H9 (cell line): ENCODE results near the gene OGFOD2. TPM values are rescaled to one million over a fixed set of nuclear protein-coding genes. Genes with fewer than 3 reads are reported as not detected.

Source experiments
- DNase-seq: peaks from one replicate; pipeline ENCODE4 v3.0.0-alpha.2; 2017
- H2AFZ ChIP-seq: one replicate; pipeline ENCODE4 v1.6.1; 2013; ENCODE audit warnings: mild to moderate bottlenecking, low read length, control low read depth, moderate library complexity
- H2AK5ac ChIP-seq: 2 replicates; pipeline ENCODE4 v1.6.1; 2013; ENCODE audit warnings: low read length, control low read depth, mixed read lengths; ENCODE audit not compliant: insufficient read length
- H2BK120ac ChIP-seq: one replicate; pipeline ENCODE4 v1.6.1; 2013; ENCODE audit warnings: low read depth, mild to moderate bottlenecking, low read length, control low read depth, inconsistent platforms; ENCODE audit not compliant: poor library complexity, severe bottlenecking
- H2BK12ac ChIP-seq: 2 replicates; pipeline ENCODE4 v1.6.1; 2013; ENCODE audit warnings: low read length, control low read depth, mixed read lengths, low read depth; ENCODE audit not compliant: insufficient read length
- H2BK15ac ChIP-seq: 2 replicates; pipeline ENCODE4 v1.6.1; 2013; ENCODE audit warnings: low read depth, low read length, control low read depth
- H2BK20ac ChIP-seq: one replicate; pipeline ENCODE4 v1.6.1; 2013; ENCODE audit warnings: low read depth, mild to moderate bottlenecking, low read length, control low read depth, inconsistent platforms; ENCODE audit not compliant: poor library complexity, severe bottlenecking
- H2BK5ac ChIP-seq: 2 replicates; pipeline ENCODE4 v1.6.1; 2013; ENCODE audit warnings: low read length, control low read depth, mixed read lengths; ENCODE audit not compliant: insufficient read length
- H3K14ac ChIP-seq: 2 replicates; pipeline ENCODE4 v1.6.1; 2013; ENCODE audit warnings: low read length, control low read depth; ENCODE audit not compliant: insufficient read depth
- H3K18ac ChIP-seq: 2 replicates; pipeline ENCODE4 v1.6.1; 2013; ENCODE audit warnings: low read depth, mild to moderate bottlenecking, mixed read lengths, low read length, control low read depth; ENCODE audit not compliant: insufficient read length
- H3K23ac ChIP-seq: 2 replicates; pipeline ENCODE4 v1.6.1; 2013; ENCODE audit warnings: low read length, control low read depth, mixed read lengths, low read depth; ENCODE audit not compliant: insufficient read length
- H3K23me2 ChIP-seq: 2 replicates; pipeline ENCODE4 v1.6.1; 2013; ENCODE audit warnings: low read depth, mild to moderate bottlenecking, mixed read lengths, low read length, control low read depth; ENCODE audit not compliant: insufficient read length, poor library complexity, severe bottlenecking
- H3K27ac ChIP-seq: 2 replicates; pipeline ENCODE4 v1.5.1; 2013; ENCODE audit warnings: low read length, control low read depth, mixed read lengths, low read depth; ENCODE audit not compliant: insufficient read length
- H3K27me3 ChIP-seq: 2 replicates; pipeline ENCODE4 v1.6.1; 2013; ENCODE audit warnings: low read length, control low read depth, inconsistent platforms; ENCODE audit not compliant: insufficient read depth
- H3K4ac ChIP-seq: 2 replicates; pipeline ENCODE4 v1.6.1; 2013; ENCODE audit warnings: low read depth, mild to moderate bottlenecking, control low read depth, inconsistent platforms, low read length, moderate library complexity
- H3K4me1 ChIP-seq: 2 replicates; pipeline ENCODE4 v1.6.1; 2013; ENCODE audit warnings: low read length, control low read depth, inconsistent platforms; ENCODE audit not compliant: insufficient read depth
- H3K4me2 ChIP-seq: 2 replicates; pipeline ENCODE4 v1.6.1; 2013; ENCODE audit warnings: low read length, control low read depth, mixed read lengths; ENCODE audit not compliant: insufficient read length, insufficient read depth
- H3K56ac ChIP-seq: 2 replicates; pipeline ENCODE4 v1.6.1; 2013; ENCODE audit warnings: low read depth, mild to moderate bottlenecking, mixed read lengths, low read length, control low read depth; ENCODE audit not compliant: insufficient read length
- H3K79me1 ChIP-seq: 2 replicates; pipeline ENCODE4 v1.6.1; 2013; ENCODE audit warnings: low read depth, mild to moderate bottlenecking, moderate library complexity, low read length, control low read depth, inconsistent platforms; ENCODE audit not compliant: insufficient read depth, poor library complexity, severe bottlenecking
- H3K79me2 ChIP-seq: 2 replicates; pipeline ENCODE4 v1.6.1; 2013; ENCODE audit warnings: low read length, control low read depth, inconsistent platforms; ENCODE audit not compliant: insufficient read depth
- H3K9ac ChIP-seq: 2 replicates; pipeline ENCODE4 v1.6.1; 2013; ENCODE audit warnings: low read length, control low read depth, mixed read lengths; ENCODE audit not compliant: insufficient read length; ENCODE audit errors: extremely low read depth
- H3K9me3 ChIP-seq: one replicate; pipeline ENCODE4 v1.6.1; 2013; ENCODE audit warnings: low read depth, low read length, inconsistent platforms; ENCODE audit not compliant: control insufficient read depth
- H3T11ph ChIP-seq: one replicate; pipeline ENCODE4 v1.6.1; 2013; ENCODE audit warnings: mild to moderate bottlenecking, low read length, control low read depth, inconsistent platforms
- H4K20me1 ChIP-seq: one replicate; pipeline ENCODE4 v1.6.1; 2013; ENCODE audit not compliant: control insufficient read depth, insufficient read length, insufficient read depth
- H4K5ac ChIP-seq: 2 replicates; pipeline ENCODE4 v1.6.1; 2013; ENCODE audit warnings: low read depth, mild to moderate bottlenecking, mixed read lengths, low read length, control low read depth; ENCODE audit not compliant: insufficient read length
- H4K8ac ChIP-seq: replicated peaks from 2 replicates; pipeline ENCODE4 v1.6.1; 2013; ENCODE audit warnings: low read length, control low read depth, mixed read lengths, low read depth; ENCODE audit not compliant: insufficient read length
- H4K91ac ChIP-seq: 2 replicates; pipeline ENCODE4 v1.6.1; 2013; ENCODE audit warnings: low read depth, mild to moderate bottlenecking, moderate library complexity, mixed read lengths, low read length, control low read depth; ENCODE audit not compliant: insufficient read length
- H3K27ac Mint-ChIP-seq, 3 experiments: 2 replicates in 2 of 3; 3 replicates in 1 of 3; pipeline ENCODE4 v1.8.0; 2020 to 2021; ENCODE audit warnings: mixed read lengths in 3 of 3, mild to moderate bottlenecking in 1 of 3, moderate library complexity in 1 of 3
- H3K27me3 Mint-ChIP-seq: 2 replicates; pipeline ENCODE4 v1.8.0; 2021; ENCODE audit warnings: low read depth, mild to moderate bottlenecking, moderate library complexity, mixed read lengths
- H3K36me3 Mint-ChIP-seq, 3 experiments: 2 replicates in 2 of 3; 3 replicates in 1 of 3; pipeline ENCODE4 v1.8.0; 2020 to 2021; ENCODE audit warnings: low read depth in 3 of 3, mixed read lengths in 3 of 3; ENCODE audit not compliant: insufficient read depth in 1 of 3
- H3K4me1 Mint-ChIP-seq, 2 experiments: 2 replicates each; pipeline ENCODE4 v1.8.0; 2020; ENCODE audit warnings: mixed read lengths in 2 of 2
- H3K4me3 Mint-ChIP-seq, 2 experiments: 2 replicates in 1 of 2; 3 replicates in 1 of 2; pipeline ENCODE4 v1.8.0; 2020 to 2021; ENCODE audit warnings: mild to moderate bottlenecking in 2 of 2, mixed read lengths in 2 of 2, moderate library complexity in 1 of 2
- H3K9me3 Mint-ChIP-seq, 2 experiments: 2 replicates in 1 of 2; 3 replicates in 1 of 2; pipeline ENCODE4 v1.8.0; 2020; ENCODE audit warnings: mild to moderate bottlenecking in 2 of 2, mixed read lengths in 2 of 2, moderate library complexity in 1 of 2
- CTCF ChIP-seq: fragments of 200-600 bp; sonication (generic); conservative IDR thresholded peaks from 3 replicates; pipeline ENCODE4 v1.8.0; 2021; ENCODE audit warnings: antibody characterized with exemption, mild to moderate bottlenecking
- WGBS: extraction: QIAGEN DNeasy Blood & Tissue Kit; methylation state at CpG from one replicate; pipeline ENCODE4 v1.1.7; 2013; ENCODE audit warnings: missing lambda C conversion rate, low lambda C conversion rate, mixed read lengths; ENCODE audit not compliant: insufficient read length; ENCODE audit errors: extremely low coverage; 5-methylcytosine and 5-hydroxymethylcytosine counted together
- total RNA-seq: library from RNA; stranded (reverse); gene quantifications from 2 replicates; pipeline ENCODE4 v1.2.1, GENCODE V29; 2021

OGFOD2 gene
- total RNA-seq, 1 experiment from 2014 or later, result 14.7 TPM

- Histone ChIP-seq H3K23ac (no peak overlapping the region), H4K20me1 (no peaks in the 10 kb centered on the region)
Measured at GRCh38 chr12:122961531-122962329, 13.3 kb upstream of the OGFOD2 start.

More at GRCh38 chr12:122961531-122962329, 13.3 kb upstream of the OGFOD2 start:
- no peaks in the 10 kb centered on the region for H3K79me1 ChIP-seq
- H3K79me2 ChIP-seq, result no peaks in the 10 kb centered on the region
- H2BK15ac ChIP-seq, result no peak overlapping the region
- no peak overlapping the region for H4K5ac ChIP-seq
- TF ChIP-seq CTCF, result no peak
- Mint-ChIP-seq H3K27me3 (peaks cover 19% of the 10 kb centered on the region), H3K36me3 (0 out of 7 replicates have a peak, but pooled peaks cover 0 to 2% (median 0%) of the 10 kb centered on the region in 3 experiments), H3K4me3 (no peak overlapping the region), H3K4me1 (peaks cover 2 to 13% of the 10 kb centered on the region in 2 experiments), H3K27ac (no peak overlapping the region), H3K9me3 (no peaks in the 10 kb centered on the region)
- H2BK12ac ChIP-seq, result no peak overlapping the region
- H2AFZ ChIP-seq, result no peak overlapping the region
- H3K27me3 ChIP-seq, result no peaks in the 10 kb centered on the region
- H3K18ac ChIP-seq, result no peak overlapping the region
- no peaks in the 10 kb centered on the region for H3K4me1 ChIP-seq
- no peak overlapping the region for H4K91ac ChIP-seq
- no peak overlapping the region for H3T11ph ChIP-seq
- no peak overlapping the region for H3K27ac ChIP-seq
- H3K4me2 ChIP-seq, result no peak overlapping the region
- H3K9me3 ChIP-seq, result no peaks in the 10 kb centered on the region
- no peak overlapping the region for H3K56ac ChIP-seq
- no CpG with 5 or more reads among the region's 10 CpGs for WGBS
- H3K9ac ChIP-seq, result no peak overlapping the region
- no peak overlapping the region for H4K8ac ChIP-seq
- H2BK20ac ChIP-seq, result no peak overlapping the region
- H2BK5ac ChIP-seq, result no peak overlapping the region
- H3K14ac ChIP-seq, result no peak overlapping the region
- no peak overlapping the region for H2BK120ac ChIP-seq
- no peak for DNase-seq
- H3K4ac ChIP-seq, result no peak overlapping the region
- H2AK5ac ChIP-seq, result no peak overlapping the region
- H3K23me2 ChIP-seq, result peaks cover 6% of the 10 kb centered on the region
